CD8-positive, alpha-beta memory T cell (primary cell): Measurements from ENCODE around the gene ACSM6. TPM values are rescaled to one million over a fixed set of nuclear protein-coding genes. Genes with fewer than 3 reads are reported as not detected.
A peak's percentile ranks its signal among the peaks of the same experiment; 100 is the strongest.

ENCODE experiments used
- CTCF ChIA-PET: fragments of 350-600 bp; sonication (Branson Sonifier 250); formaldehyde crosslinking; loops from one replicate; lab custom pipeline; 2021; ENCODE audit warnings: antibody characterized with exemption; lab: Charles Lee
- POLR2A ChIA-PET: fragments of 350-600 bp; sonication (Branson Sonifier 250); formaldehyde crosslinking; loops from one replicate; lab custom pipeline; 2021; ENCODE audit warnings: antibody characterized with exemption; lab: Charles Lee
- DNase-seq, 5 donors: peaks; one replicate each; pipeline versions ENCODE4 v3.0.0 to v3.0.0-alpha.2; 2020 to 2022; ENCODE audit warnings: mixed read lengths in 1 of 5
- H3K27ac ChIP-seq: one replicate; pipeline ENCODE4 v1.7.0; 2013; ENCODE audit warnings: low read depth, mild to moderate bottlenecking, low read length, moderate library complexity
- H3K27me3 ChIP-seq: 2 replicates; pipeline ENCODE4 v1.7.0; 2013; ENCODE audit warnings: low read length, mild to moderate bottlenecking; ENCODE audit not compliant: insufficient read depth, poor library complexity, severe bottlenecking
- H3K36me3 ChIP-seq: 2 replicates; pipeline ENCODE4 v1.7.0; 2013; ENCODE audit warnings: mild to moderate bottlenecking, low read length, moderate library complexity; ENCODE audit not compliant: insufficient read depth
- H3K4me1 ChIP-seq: 2 replicates; pipeline ENCODE4 v1.7.0; 2013; ENCODE audit warnings: mild to moderate bottlenecking, low read length, moderate library complexity; ENCODE audit not compliant: insufficient read depth
- H3K4me3 ChIP-seq: 2 replicates; pipeline ENCODE4 v1.7.0; 2013; ENCODE audit warnings: mild to moderate bottlenecking, low read length
- H3K9me3 ChIP-seq: 2 replicates; pipeline ENCODE4 v1.7.0; 2013; ENCODE audit warnings: mild to moderate bottlenecking, low read length
- H3K27ac Mint-ChIP-seq, 8 donors: one replicate each; pipeline ENCODE4 v1.8.0; 2020 to 2021; ENCODE audit warnings: mixed read lengths in 8 of 8, mild to moderate bottlenecking in 6 of 8, inconsistent platforms in 3 of 8, moderate library complexity in 3 of 8
- H3K27me3 Mint-ChIP-seq, 2 donors: one replicate each; pipeline ENCODE4 v1.8.0; 2020 to 2021; ENCODE audit warnings: mixed read lengths in 2 of 2, mild to moderate bottlenecking in 1 of 2, moderate library complexity in 1 of 2
- H3K36me3 Mint-ChIP-seq, 3 donors: one replicate each; pipeline ENCODE4 v1.8.0; 2020 to 2021; ENCODE audit warnings: mixed read lengths in 3 of 3, inconsistent platforms in 1 of 3, mild to moderate bottlenecking in 1 of 3
- H3K4me1 Mint-ChIP-seq, 3 donors: one replicate each; pipeline ENCODE4 v1.8.0; 2020 to 2021; ENCODE audit warnings: mixed read lengths in 3 of 3, inconsistent platforms in 1 of 3, mild to moderate bottlenecking in 1 of 3
- H3K4me3 Mint-ChIP-seq, 7 donors: one replicate each; pipeline ENCODE4 v1.8.0; 2020 to 2021; ENCODE audit warnings: mixed read lengths in 7 of 7, mild to moderate bottlenecking in 6 of 7, moderate library complexity in 4 of 7, inconsistent platforms in 2 of 7
- H3K9me3 Mint-ChIP-seq, 5 donors: one replicate each; pipeline ENCODE4 v1.8.0; 2020 to 2022; ENCODE audit warnings: mixed read lengths in 5 of 5, mild to moderate bottlenecking in 3 of 5, moderate library complexity in 2 of 5, inconsistent platforms in 1 of 5
- polyA plus RNA-seq: library from polyadenylated mRNA; unstranded; fragments of 300-500 nt; fragmentation: Illumina TruSeq; gene quantifications from one replicate; pipeline ENCODE4 v1.2.3, GENCODE V29; 2021
- total RNA-seq, 2 experiments: library from RNA; stranded (reverse); gene quantifications; one replicate each; pipeline ENCODE4 v1.2.3, GENCODE V29; 2021

The ACSM6 gene
- total and polyA plus RNA-seq, 3 experiments from 2014 or later, result not detected

DNA sequence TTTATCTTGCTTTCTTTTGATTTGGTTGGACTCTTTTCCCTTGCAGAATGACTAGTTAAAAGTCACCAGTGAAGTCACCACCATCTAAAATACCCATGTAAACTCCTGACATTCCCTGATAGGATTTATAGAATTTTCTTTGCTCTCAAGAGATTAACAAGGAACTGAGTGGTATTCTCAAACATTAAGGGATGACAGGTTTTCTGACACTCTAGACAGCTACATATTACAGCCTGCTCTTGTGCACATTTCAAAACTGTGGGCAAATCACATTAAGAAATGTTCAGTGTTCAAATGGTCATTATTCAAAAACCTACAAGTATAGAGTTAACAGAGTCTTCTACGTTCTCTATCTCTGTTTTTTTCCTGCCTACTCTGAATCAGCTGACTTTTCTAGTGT lies 15.8 kb upstream of the ACSM6 start:
- no peaks in the 10 kb centered on the region for H3K36me3 Mint-ChIP-seq
- no peaks in the 10 kb centered on the region for H3K4me1 ChIP-seq
- POLR2A ChIA-PET, result no interaction called here
- no peak overlapping the region for H3K27ac ChIP-seq
- H3K27me3 Mint-ChIP-seq, result peaks cover 5 to 19% of the 10 kb centered on the region in 2 donors
- no peak overlapping the region for H3K4me3 Mint-ChIP-seq
- DNase-seq, result no peak
- peaks cover 3 to 5% (median 4%) of the 10 kb centered on the region in 3 donors for H3K4me1 Mint-ChIP-seq
- H3K27ac Mint-ChIP-seq, result no peak overlapping the region
- no peaks in the 10 kb centered on the region for H3K9me3 ChIP-seq
- CTCF ChIA-PET, result no interaction called here
- H3K4me3 ChIP-seq, result no peak overlapping the region
- no peaks in the 10 kb centered on the region for H3K27me3 ChIP-seq
- no peaks in the 10 kb centered on the region for H3K9me3 Mint-ChIP-seq
- H3K36me3 ChIP-seq, result no peaks in the 10 kb centered on the region

DNA sequence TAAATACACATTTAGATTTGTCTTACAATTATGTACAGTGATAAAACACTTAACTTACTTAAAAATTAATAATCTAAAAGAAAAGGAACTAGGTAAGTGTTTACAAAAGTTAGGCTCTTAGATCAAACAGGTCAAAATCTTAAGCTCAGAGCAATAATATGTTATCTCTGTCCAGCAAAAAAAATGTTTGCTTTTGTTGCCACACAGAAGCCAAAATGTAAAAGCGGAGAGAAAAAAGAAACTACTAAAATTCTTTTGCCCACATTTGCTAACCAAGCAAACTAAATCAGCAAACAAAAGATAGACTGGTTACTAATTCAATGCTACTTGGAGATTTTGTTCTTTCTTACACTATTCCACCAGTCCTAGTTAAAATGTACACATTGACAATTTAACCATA lies 15.2 kb upstream of the ACSM6 start:
- Histone ChIP-seq H3K27me3 (no peaks in the 10 kb centered on the region), H3K36me3 (no peaks in the 10 kb centered on the region), H3K27ac (no peak overlapping the region), H3K4me1 (no peaks in the 10 kb centered on the region), H3K4me3 (no peak overlapping the region), H3K9me3 (no peaks in the 10 kb centered on the region)
- Mint-ChIP-seq H3K36me3 (no peaks in the 10 kb centered on the region), H3K27me3 (peaks cover 5 to 20% of the 10 kb centered on the region in 2 donors), H3K27ac (no peak overlapping the region), H3K9me3 (no peaks in the 10 kb centered on the region), H3K4me3 (no peak overlapping the region), H3K4me1 (peaks cover 3 to 5% (median 4%) of the 10 kb centered on the region in 3 donors)
- DNase-seq, result no peak
- ChIA-PET POLR2A (no interaction called here), CTCF (no interaction called here)

DNA sequence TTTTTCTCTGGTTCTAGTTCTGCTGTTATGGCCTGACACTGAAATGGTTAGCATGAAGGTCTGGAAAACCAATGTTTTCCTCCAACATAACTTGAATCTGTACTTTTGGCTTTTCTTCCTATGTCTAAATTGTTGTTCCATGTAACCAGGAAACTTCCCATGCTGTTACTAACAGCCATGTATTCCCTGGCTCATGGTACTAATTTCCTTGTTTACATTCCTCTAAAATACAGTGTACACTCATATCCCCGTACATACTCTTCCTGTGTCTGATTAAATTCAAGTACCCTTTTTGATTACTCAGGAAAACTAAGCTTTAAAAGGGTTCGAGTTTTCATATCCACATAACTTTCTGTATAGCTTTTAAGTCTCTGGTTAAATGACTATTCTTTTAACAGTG lies 12.3 kb upstream of the ACSM6 start:
- Histone ChIP-seq H3K4me1 (no peaks in the 10 kb centered on the region), H3K9me3 (no peaks in the 10 kb centered on the region), H3K36me3 (no peaks in the 10 kb centered on the region), H3K27ac (no peak overlapping the region), H3K27me3 (no peaks in the 10 kb centered on the region), H3K4me3 (no peak overlapping the region)
- H3K36me3 Mint-ChIP-seq, result no peaks in the 10 kb centered on the region
- H3K27me3 Mint-ChIP-seq, result peaks cover 13 to 28% of the 10 kb centered on the region in 2 donors
- no peak overlapping the region for H3K4me3 Mint-ChIP-seq
- H3K27ac Mint-ChIP-seq, result no peak overlapping the region
- peaks cover 5 to 9% (median 8%) of the 10 kb centered on the region in 3 donors for H3K4me1 Mint-ChIP-seq
- CTCF ChIA-PET, result no interaction called here
- POLR2A ChIA-PET, result no interaction called here
- DNase-seq, result no peak
- peaks cover 0 to 3% (median 2%) of the 10 kb centered on the region in 5 donors for H3K9me3 Mint-ChIP-seq

DNA sequence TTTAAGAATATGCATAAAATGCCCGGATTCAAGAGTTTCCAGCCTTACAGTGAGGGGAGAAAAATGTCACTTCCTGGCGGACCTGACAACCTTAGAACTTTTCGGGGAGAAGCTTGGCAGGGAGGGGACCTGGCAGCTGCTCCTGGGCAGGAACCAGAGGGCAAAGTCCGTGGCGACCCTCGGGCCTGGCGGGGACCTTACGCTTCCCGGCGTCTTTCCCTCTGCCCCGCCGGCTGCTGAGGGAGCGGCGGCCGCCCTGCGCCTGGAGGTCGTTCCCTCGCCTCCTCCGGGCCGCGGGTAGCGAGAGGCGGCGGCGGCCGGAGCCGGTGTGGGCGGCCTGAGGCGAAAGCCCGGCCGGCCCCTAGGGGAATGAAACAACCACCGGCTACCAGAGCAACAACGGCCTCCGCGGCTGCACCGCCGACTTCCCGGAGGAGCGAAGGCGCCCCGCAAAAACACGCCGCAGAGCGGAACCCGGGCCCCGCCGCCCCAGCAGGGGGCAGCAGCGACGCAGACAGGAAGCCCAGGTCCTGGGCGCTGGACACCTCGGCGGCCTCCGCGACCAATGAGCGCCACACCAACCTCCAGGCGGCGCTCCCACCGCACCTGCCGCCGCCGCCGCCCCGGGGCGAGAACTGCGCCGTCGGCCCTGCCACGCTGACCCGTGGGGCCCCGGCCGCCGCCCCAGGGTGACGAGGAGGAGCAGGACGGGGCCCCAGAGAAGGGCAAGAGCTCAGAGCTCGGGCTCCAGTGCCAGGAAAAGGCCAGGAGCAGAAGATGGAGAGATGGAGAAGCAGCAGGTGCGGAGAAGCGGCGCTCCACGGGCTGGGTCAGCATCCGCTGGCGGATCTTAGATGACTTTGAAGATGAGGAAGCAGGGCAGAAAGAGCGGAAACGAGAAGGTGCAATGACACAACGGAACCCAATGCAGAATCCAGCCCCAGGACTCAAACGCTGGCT lies 10.5 kb upstream of the ACSM6 start:
- Mint-ChIP-seq H3K4me3 (peak overlapping the region; percentile 46 to 92 (median 73)), H3K36me3 (no peaks in the 10 kb centered on the region), H3K9me3 (peaks cover 0 to 3% (median 2%) of the 10 kb centered on the region in 5 donors), H3K27me3 (peaks cover 15 to 28% of the 10 kb centered on the region in 2 donors), H3K4me1 (peaks cover 5 to 9% (median 8%) of the 10 kb centered on the region in 3 donors), H3K27ac (peak overlapping the region in 3 of 8 donors; percentile 16 to 66 (median 38))
- POLR2A ChIA-PET, result no interaction called here
- peak overlapping the region; percentile 47 for H3K4me3 ChIP-seq
- no peaks in the 10 kb centered on the region for H3K27me3 ChIP-seq
- no peaks in the 10 kb centered on the region for H3K9me3 ChIP-seq
- CTCF ChIA-PET, result interaction anchor here (0.9 to 1.9 kb wide), 5 partner anchors 9 to 182 kb away, joined by 3 to 7 read pairs (median 4); no protein-coding TSS in a partner anchor
- no peaks in the 10 kb centered on the region for H3K4me1 ChIP-seq
- H3K36me3 ChIP-seq, result no peaks in the 10 kb centered on the region
- no peak overlapping the region for H3K27ac ChIP-seq
- DNase-seq, result peak; percentile 34 to 71 (median 53)

DNA sequence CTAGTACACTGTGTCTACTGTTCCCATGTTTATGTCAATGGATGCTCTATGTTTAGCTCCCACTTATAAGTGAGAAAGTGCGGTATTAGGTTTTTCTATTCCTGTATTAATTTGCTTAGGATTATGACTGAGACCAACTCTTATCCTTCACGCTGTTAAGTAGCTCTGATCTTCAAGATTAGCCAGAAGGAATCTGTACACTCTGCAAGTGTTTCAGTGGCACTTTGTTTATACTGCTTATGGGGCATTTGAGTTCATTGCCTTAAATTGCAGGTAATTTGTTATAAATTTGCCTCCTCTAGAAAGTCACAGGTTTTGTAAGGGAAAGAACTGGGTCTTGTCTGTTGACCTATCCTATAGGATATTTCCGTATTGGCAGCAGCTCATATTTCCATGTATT lies 6.4 kb upstream of the ACSM6 start:
- POLR2A ChIA-PET, result no interaction called here

DNA sequence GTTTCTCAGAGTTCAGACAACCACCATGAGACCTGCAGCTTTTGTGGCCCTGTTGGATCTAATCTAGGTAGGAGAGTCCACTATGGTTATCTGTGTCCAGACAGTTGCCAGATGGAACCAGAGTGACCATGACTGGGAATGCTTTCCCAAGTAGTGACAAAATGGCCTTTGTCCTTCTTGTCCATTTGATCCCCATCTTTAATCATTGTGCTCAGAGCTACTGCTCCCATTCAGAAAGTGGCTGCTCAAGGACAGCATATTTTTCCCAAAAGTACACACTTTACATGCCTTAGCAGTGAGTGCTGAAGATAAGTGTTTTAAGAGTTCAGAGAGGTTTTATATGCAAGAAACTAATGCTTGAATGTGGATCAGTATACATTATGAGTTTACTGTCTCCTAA lies 5.4 kb upstream of the ACSM6 start:
- POLR2A ChIA-PET, result no interaction called here
- H3K27ac Mint-ChIP-seq, result peak overlapping the region in 1 of 8 donors; percentile 6
- H3K4me1 Mint-ChIP-seq, result peaks cover 0 to 6% (median 4%) of the 10 kb centered on the region in 3 donors
- CTCF ChIA-PET, result no interaction called here
- H3K27me3 Mint-ChIP-seq, result peaks cover 12 to 18% of the 10 kb centered on the region in 2 donors
- H3K36me3 Mint-ChIP-seq, result no peaks in the 10 kb centered on the region
- Histone ChIP-seq H3K36me3 (no peaks in the 10 kb centered on the region), H3K27me3 (no peaks in the 10 kb centered on the region), H3K9me3 (no peaks in the 10 kb centered on the region), H3K27ac (no peak overlapping the region), H3K4me3 (no peak overlapping the region), H3K4me1 (no peaks in the 10 kb centered on the region)
- H3K4me3 Mint-ChIP-seq, result no peak overlapping the region
- peaks cover 0 to 3% (median 2%) of the 10 kb centered on the region in 5 donors for H3K9me3 Mint-ChIP-seq
- no peak for DNase-seq

More for the DNA sequence above, 6.4 kb upstream of the ACSM6 start:
- peaks cover 5 to 9% (median 8%) of the 10 kb centered on the region in 3 donors for H3K4me1 Mint-ChIP-seq
- no peak overlapping the region for H3K4me3 ChIP-seq
- DNase-seq, result no peak
- H3K9me3 Mint-ChIP-seq, result peaks cover 0 to 3% (median 2%) of the 10 kb centered on the region in 5 donors
- CTCF ChIA-PET, result no interaction called here
- no peaks in the 10 kb centered on the region for H3K36me3 Mint-ChIP-seq
- no peak overlapping the region for H3K27ac Mint-ChIP-seq
- no peaks in the 10 kb centered on the region for H3K9me3 ChIP-seq
- H3K27me3 ChIP-seq, result no peaks in the 10 kb centered on the region
- H3K27me3 Mint-ChIP-seq, result peaks cover 12 to 18% of the 10 kb centered on the region in 2 donors
- no peaks in the 10 kb centered on the region for H3K4me1 ChIP-seq
- H3K27ac ChIP-seq, result no peak overlapping the region
- H3K4me3 Mint-ChIP-seq, result peak overlapping the region in 1 of 7 donors; percentile 31
- H3K36me3 ChIP-seq, result no peaks in the 10 kb centered on the region

DNA sequence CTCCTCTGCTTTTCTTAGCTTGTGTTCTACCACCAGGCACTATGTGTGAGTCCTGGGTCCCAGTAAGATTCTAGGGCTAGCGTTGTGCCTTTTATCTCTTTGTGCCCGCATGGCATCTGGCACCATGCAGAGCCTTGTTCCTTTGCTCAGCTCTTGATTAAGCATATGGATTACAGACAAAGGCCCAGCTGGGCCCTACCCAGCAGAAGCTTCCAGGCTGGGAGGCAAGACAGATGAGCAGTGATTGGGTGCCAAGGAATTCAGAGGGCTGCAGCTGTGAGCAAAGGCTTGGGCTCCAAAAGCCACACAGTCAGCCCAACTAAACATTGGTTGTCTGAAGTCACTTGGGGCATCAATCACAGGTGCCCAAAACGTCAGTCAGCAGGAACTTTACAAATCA lies 2.0 kb downstream of the ACSM6 start:
- Mint-ChIP-seq H3K27ac (no peak overlapping the region), H3K4me1 (no peaks in the 10 kb centered on the region), H3K9me3 (peaks cover 0 to 9% (median 2%) of the 10 kb centered on the region in 5 donors), H3K27me3 (peaks cover 0 to 12% of the 10 kb centered on the region in 2 donors), H3K4me3 (no peak overlapping the region), H3K36me3 (no peaks in the 10 kb centered on the region)
- ChIA-PET CTCF (no interaction called here), POLR2A (no interaction called here)
- Histone ChIP-seq H3K4me3 (no peak overlapping the region), H3K36me3 (no peaks in the 10 kb centered on the region), H3K4me1 (no peaks in the 10 kb centered on the region), H3K9me3 (no peaks in the 10 kb centered on the region), H3K27ac (no peak overlapping the region), H3K27me3 (no peaks in the 10 kb centered on the region)
- DNase-seq, result no peak

DNA sequence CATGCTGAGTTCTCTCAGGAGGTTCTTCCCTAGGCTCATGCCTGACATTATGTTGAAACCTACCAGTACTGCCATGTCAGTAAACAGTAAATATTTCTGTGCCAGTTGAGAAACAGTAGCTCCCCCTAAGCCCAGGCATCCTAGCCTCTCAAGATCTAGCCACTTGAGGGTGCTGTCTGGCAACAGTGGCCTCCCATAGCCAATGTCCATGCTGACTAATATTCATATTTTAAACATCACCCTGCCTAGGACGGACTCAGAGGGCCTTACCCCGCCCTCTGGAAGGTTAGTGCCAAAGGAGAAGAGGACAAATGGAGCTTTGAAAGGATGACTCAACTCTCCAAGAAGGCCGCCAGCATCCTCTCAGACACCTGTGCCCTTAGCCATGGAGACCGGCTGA lies 7.7 kb downstream of the ACSM6 start:
- Histone ChIP-seq H3K27me3 (no peaks in the 10 kb centered on the region), H3K9me3 (no peaks in the 10 kb centered on the region), H3K27ac (no peak overlapping the region), H3K36me3 (no peaks in the 10 kb centered on the region), H3K4me3 (no peak overlapping the region), H3K4me1 (no peaks in the 10 kb centered on the region)
- Mint-ChIP-seq H3K27me3 (peaks cover 1 to 3% of the 10 kb centered on the region in 2 donors), H3K4me1 (no peaks in the 10 kb centered on the region), H3K9me3 (peaks cover 0 to 7% (median 2%) of the 10 kb centered on the region in 5 donors), H3K4me3 (no peak overlapping the region), H3K36me3 (no peaks in the 10 kb centered on the region), H3K27ac (no peak overlapping the region)
- ChIA-PET POLR2A (no interaction called here), CTCF (no interaction called here)
- DNase-seq, result no peak
